SK-N-SH (cell line): ENCODE data around the gene CNIH3. TPM values are rescaled to one million over a fixed set of nuclear protein-coding genes. Genes with fewer than 3 reads are reported as not detected.

Source experiments
- CTCF ChIA-PET: fragments of 300-600, 350-600 bp; formaldehyde crosslinking; extraction: SDS; loops from one replicate; lab custom pipeline; 2021; lab: Yijun Ruan, JAX
- POLR2A ChIA-PET: fragments of 350-600 bp; sonication (Branson Sonifier 250); formaldehyde crosslinking; extraction: SDS; loops from one replicate; lab custom pipeline; 2020; ENCODE audit warnings: antibody characterized with exemption, inconsistent platforms; lab: Yijun Ruan, JAX
- DNase-seq: peaks from one replicate; pipeline ENCODE4 v3.0.0; 2012
- H2AFZ ChIP-seq: fragments of 200-600 bp; sonication (generic); 2 replicates; pipeline ENCODE4 v1.8.1; 2016; ENCODE audit warnings: antibody characterized with exemption, mild to moderate bottlenecking, low read depth
- H3F3A ChIP-seq: fragments of 200-600 bp; sonication (generic); replicated peaks from 2 replicates; pipeline ENCODE3; 2016; ENCODE audit warnings: antibody characterized with exemption, mild to moderate bottlenecking; ENCODE audit not compliant: insufficient read depth
- H3K27ac ChIP-seq, 2 experiments: fragments of 200-500 bp in 1 of 2; fragments of 200-600 bp in 1 of 2; sonication (Bioruptor generic) in 1 of 2; sonication (generic), shearing (Covaris generic) in 1 of 2; 2 replicates each; pipeline versions ENCODE4 v1.5.1 to v1.6.1; 2014 to 2016; ENCODE audit warnings: low read depth in 2 of 2, inconsistent platforms in 1 of 2, low read length in 1 of 2, mild to moderate bottlenecking in 1 of 2, mixed read lengths in 1 of 2
- H3K27me3 ChIP-seq: fragments of 200-600 bp; sonication (generic), shearing (Covaris generic); 2 replicates; pipeline ENCODE4 v1.6.1; 2016; ENCODE audit warnings: mixed run types; ENCODE audit not compliant: insufficient read depth
- H3K36me3 ChIP-seq, 2 experiments: fragments of 200-500 bp in 1 of 2; fragments of 200-600 bp in 1 of 2; sonication (Bioruptor generic) in 1 of 2; sonication (generic) in 1 of 2; replicated peaks in 1 of 2; 2 replicates each; pipeline versions ENCODE3 to v1.5.1; 2014 to 2016; ENCODE audit warnings: low read length in 1 of 2, mild to moderate bottlenecking in 1 of 2; ENCODE audit not compliant: insufficient read depth in 2 of 2, control insufficient read depth in 1 of 2
- H3K4me1 ChIP-seq, 2 experiments: fragments of 200-500 bp in 1 of 2; fragments of 200-600 bp in 1 of 2; sonication (Bioruptor generic) in 1 of 2; sonication (generic), shearing (Covaris generic) in 1 of 2; 2 replicates each; pipeline versions ENCODE4 v1.5.1 to v1.6.1; 2014 to 2016; ENCODE audit warnings: low read depth in 1 of 2, low read length in 1 of 2, mixed run types in 1 of 2; ENCODE audit not compliant: insufficient read depth in 2 of 2, control insufficient read depth in 1 of 2
- H3K4me2 ChIP-seq: fragments of 200-600 bp; sonication (generic), shearing (Covaris generic); 2 replicates; pipeline ENCODE4 v1.6.1; 2017; ENCODE audit warnings: mixed run types
- H3K4me3 ChIP-seq, 2 experiments: fragments of 200-500 bp in 1 of 2; fragments of 200-600 bp in 1 of 2; sonication (Bioruptor generic) in 1 of 2; sonication (generic), shearing (Covaris generic) in 1 of 2; 2 replicates each; pipeline versions ENCODE4 v1.5.1 to v1.8.1; 2014 to 2016; ENCODE audit warnings: low read depth in 2 of 2, inconsistent platforms in 1 of 2, low read length in 1 of 2, mild to moderate bottlenecking in 1 of 2, mixed read lengths in 1 of 2, moderate library complexity in 1 of 2
- H3K79me2 ChIP-seq: fragments of 200-600 bp; sonication (generic); 2 replicates; pipeline ENCODE4 v1.8.1; 2017; ENCODE audit warnings: mild to moderate bottlenecking; ENCODE audit not compliant: insufficient read depth
- H3K9ac ChIP-seq: fragments of 200-600 bp; sonication (generic); 2 replicates; pipeline ENCODE4 v1.6.1; 2017; ENCODE audit warnings: mixed run types
- H3K9me2 ChIP-seq: fragments of 200-600 bp; sonication (generic); 2 replicates; pipeline ENCODE4 v1.6.1; 2017; ENCODE audit warnings: mixed run types
- H3K9me3 ChIP-seq: fragments of 200-600 bp; sonication (generic); 2 replicates; pipeline ENCODE4 v1.6.1; 2017; ENCODE audit warnings: mixed run types, mild to moderate bottlenecking, moderate library complexity
- H4K20me1 ChIP-seq: fragments of 200-600 bp; sonication (generic); 2 replicates; pipeline ENCODE4 v1.6.1; 2017; ENCODE audit warnings: mild to moderate bottlenecking, mixed run types; ENCODE audit not compliant: insufficient read depth
- CTCF ChIP-seq: fragments of 200-600 bp; sonication (generic); IDR thresholded peaks from 2 replicates; pipeline ENCODE4 v1.6.1; 2017; ENCODE audit warnings: antibody characterized with exemption, mild to moderate bottlenecking, moderate library complexity
- NFIC ChIP-seq: IDR thresholded peaks from 2 replicates; pipeline ENCODE4 v1.4.0; 2012; ENCODE audit warnings: borderline replicate concordance
- POLR2AphosphoS5 ChIP-seq: IDR thresholded peaks from 2 replicates; pipeline ENCODE4 v1.6.1; 2012; ENCODE audit warnings: low read depth, low read length
- RAD21 ChIP-seq: IDR thresholded peaks from 2 replicates; pipeline ENCODE4 v1.6.1; 2012; ENCODE audit warnings: mild to moderate bottlenecking, low read length
- REST ChIP-seq: IDR thresholded peaks from 2 replicates; pipeline ENCODE4 v1.6.1; 2012; ENCODE audit warnings: mild to moderate bottlenecking, low read depth, low read length, moderate library complexity
- RFX5 ChIP-seq: IDR thresholded peaks from 2 replicates; pipeline ENCODE4 v1.6.1; 2012; ENCODE audit warnings: mild to moderate bottlenecking, improper control_type of control experiment, low read length
- SMC3 ChIP-seq: IDR thresholded peaks from 2 replicates; pipeline ENCODE4 v1.6.1; 2012; ENCODE audit warnings: low read depth, low read length, improper control_type of control experiment
- WGBS: methylation state at CpG from one replicate; pipeline ENCODE4 v1.1.6; 2017; ENCODE audit warnings: low lambda C conversion rate; 5-methylcytosine and 5-hydroxymethylcytosine counted together
- polyA plus RNA-seq, 3 experiments: library from polyadenylated mRNA; depleted of rRNA; stranded (reverse); fragments of >200 nt; gene quantifications; 2 replicates each; pipeline ENCODE4 v1.2.3, GENCODE V29; 2012

CNIH3 gene
- polyA plus RNA-seq, 1 of the 3 experiments (the other 2 are of a cell fraction), result 18.8 TPM

GRCh38 chr1:224644553-224645154 lies 28.5 kb downstream of the CNIH3 start:
- WGBS, result 38% methylated on average over 5 of the region's 5 CpGs
- Histone ChIP-seq H3K4me2 (no peak overlapping the region), H2AFZ (no peak overlapping the region), H3K27ac (no peak overlapping the region), H3K9me3 (no peaks in the 10 kb centered on the region), H4K20me1 (peaks cover 6% of the 10 kb centered on the region; the same call in 1 of the 2 replicates), H3K9ac (no peak overlapping the region), H3K79me2 (peaks cover 17% of the 10 kb centered on the region), H3K4me1 (peaks cover 0 to 6% of the 10 kb centered on the region in 2 experiments; a peak in 1 of 4 replicates), H3K36me3 (no peaks in the 10 kb centered on the region), H3F3A (peaks cover 2% of the 10 kb centered on the region), H3K27me3 (no peaks in the 10 kb centered on the region), H3K9me2 (no peaks in the 10 kb centered on the region), H3K4me3 (no peak overlapping the region; a peak in 1 of 4 replicates)
- ChIA-PET POLR2A (no interaction called here), CTCF (interaction anchor here (0.6 to 3.6 kb wide), 51 partner anchors 10 to 491 kb away, joined by 3 to 29 read pairs (median 4); partner anchors contain the start of gene DNAH14)
- DNase-seq, result peak; percentile 59
- TF ChIP-seq RFX5 (no peak), SMC3 (peak; percentile 78), CTCF (peak; percentile 85), RAD21 (peak; percentile 78), REST (0 out of 2 replicates have a peak, but pooled peaks have one; percentile 52)
- TF ChIP-seq, all 33 proteins: peak for 4

GRCh38 chr1:224647449-224647848 lies 31.3 kb downstream of the CNIH3 start:
- POLR2A ChIA-PET, result no interaction called here
- Histone ChIP-seq H2AFZ (no peak overlapping the region), H4K20me1 (peaks cover 6% of the 10 kb centered on the region; the same call in 1 of the 2 replicates), H3K27ac (no peak overlapping the region), H3K9me3 (no peaks in the 10 kb centered on the region), H3K36me3 (no peaks in the 10 kb centered on the region), H3K9me2 (no peaks in the 10 kb centered on the region)
- no peak for DNase-seq
- 88% methylated on average over 2 of the region's 2 CpGs for WGBS
- 0 out of 2 replicates have a peak, but pooled peaks have one; percentile 22 for TF ChIP-seq NFIC
- no peak for TF ChIP-seq POLR2AphosphoS5
- TF ChIP-seq, all 33 proteins: peak for 1
- Histone ChIP-seq H3K4me2 (no peak overlapping the region), H3F3A (peaks cover 11% of the 10 kb centered on the region), H3K4me3 (no peak overlapping the region), H3K79me2 (peaks cover 17% of the 10 kb centered on the region), H3K27me3 (no peaks in the 10 kb centered on the region), H3K9ac (no peak overlapping the region), H3K4me1 (peaks cover 14 to 18% of the 10 kb centered on the region in 2 experiments)
- CTCF ChIA-PET, result interaction anchor here (0.7 to 1.9 kb wide), 2 partner anchors 134 to 204 kb away, joined by 3 to 7 read pairs; no protein-coding TSS in a partner anchor
